DOHH2 (cell line): ENCODE results near the gene OR56B1.
"Not testable (repeated sequence)": the region's sequence is repeated elsewhere in the genome, so short reads cannot be mapped to it uniquely, and the experiment has no call there.

Experiments used
- H3F3A ChIP-seq: fragments of 200-600 bp; sonication (generic), shearing (Covaris generic); 2 replicates; pipeline ENCODE4 v1.6.0; 2016; ENCODE audit warnings: antibody characterized with exemption, mild to moderate bottlenecking; ENCODE audit not compliant: control insufficient read depth, insufficient read depth
- H3K27ac ChIP-seq: fragments of 200-600 bp; sonication (generic); 2 replicates; pipeline ENCODE4 v1.5.1; 2014; ENCODE audit warnings: low read depth, mild to moderate bottlenecking, low read length, moderate library complexity
- H3K27me3 ChIP-seq: fragments of 200-600 bp; sonication (generic); 2 replicates; pipeline ENCODE4 v1.6.1; 2014; ENCODE audit warnings: mild to moderate bottlenecking, low read length, mixed read lengths; ENCODE audit not compliant: control insufficient read depth
- H3K36me3 ChIP-seq: fragments of 200-600 bp; sonication (generic); 2 replicates; pipeline ENCODE4 v1.6.1; 2014; ENCODE audit warnings: mild to moderate bottlenecking, low read length, moderate library complexity, mixed read lengths; ENCODE audit not compliant: control insufficient read depth
- H3K4me1 ChIP-seq: fragments of 200-600 bp; sonication (generic); 2 replicates; pipeline ENCODE4 v1.6.1; 2014; ENCODE audit warnings: mild to moderate bottlenecking, low read length, mixed read lengths; ENCODE audit not compliant: control insufficient read depth
- H3K4me2 ChIP-seq: fragments of 200-600 bp; sonication (generic); 2 replicates; pipeline ENCODE4 v1.6.0; 2014; ENCODE audit warnings: mild to moderate bottlenecking, low read length, moderate library complexity
- H3K4me3 ChIP-seq: fragments of 200-600 bp; sonication (generic); 2 replicates; pipeline ENCODE4 v1.5.1; 2014; ENCODE audit warnings: mild to moderate bottlenecking, low read length, mixed read lengths
- H3K79me2 ChIP-seq: fragments of 200-600 bp; sonication (generic); 2 replicates; pipeline ENCODE4 v1.6.1; 2014; ENCODE audit warnings: mild to moderate bottlenecking, low read length, mixed read lengths; ENCODE audit not compliant: control insufficient read depth
- H3K9me2 ChIP-seq: fragments of 200-600 bp; sonication (generic); replicated peaks from 2 replicates; pipeline ENCODE4 v1.6.1; 2014; ENCODE audit warnings: mild to moderate bottlenecking, low read length, mixed read lengths; ENCODE audit not compliant: control insufficient read depth
- H3K9me3 ChIP-seq: fragments of 200-600 bp; sonication (generic); 2 replicates; pipeline ENCODE4 v1.6.1; 2014; ENCODE audit warnings: antibody characterized with exemption, low read length, mixed read lengths; ENCODE audit not compliant: control insufficient read depth, insufficient read depth
- H4K20me1 ChIP-seq: fragments of 200-600 bp; sonication (generic); 2 replicates; pipeline ENCODE4 v1.6.0; 2014; ENCODE audit warnings: low read depth, mild to moderate bottlenecking, antibody characterized with exemption, low read length, moderate library complexity; ENCODE audit not compliant: control insufficient read depth, insufficient read depth
- CTCF ChIP-seq: fragments of 200-600 bp; sonication (generic); IDR thresholded peaks from one replicate; pipeline ENCODE4 v1.5.1; 2014; ENCODE audit warnings: antibody characterized with exemption, mild to moderate bottlenecking, low read depth, low read length; ENCODE audit not compliant: poor library complexity, severe bottlenecking
- EZH2phosphoT487 ChIP-seq: fragments of 200-600 bp; sonication (generic); IDR thresholded peaks from 2 replicates; pipeline ENCODE4 v1.6.1; 2017; ENCODE audit warnings: borderline replicate concordance, mild to moderate bottlenecking, antibody characterized with exemption, low read length, moderate library complexity, mixed read lengths

The OR56B1 gene

GRCh38 chr11:5705688-5706087 is 30.6 kb upstream of the OR56B1 start:
- H3K36me3 ChIP-seq = peaks cover 30% of the 10 kb centered on the region
- H3K27ac ChIP-seq = no peak overlapping the region
- H3K4me3 ChIP-seq = no peak overlapping the region
- H3K27me3 ChIP-seq = no peaks in the 10 kb centered on the region
- no peaks in the 10 kb centered on the region for H3F3A ChIP-seq
- H3K9me2 ChIP-seq = no peaks in the 10 kb centered on the region
- H3K4me1 ChIP-seq = peaks cover 6% of the 10 kb centered on the region
- no peak overlapping the region for H3K4me2 ChIP-seq
- H3K79me2 ChIP-seq = no peaks in the 10 kb centered on the region
- H4K20me1 ChIP-seq = no peaks in the 10 kb centered on the region
- H3K9me3 ChIP-seq = no peaks in the 10 kb centered on the region
- TF ChIP-seq CTCF (no peak), EZH2phosphoT487 (no peak)

- H3K36me3 ChIP-seq = peaks cover 6% of the 10 kb centered on the region; the same call in 1 of the 2 replicates
- no peaks in the 10 kb centered on the region for H3F3A ChIP-seq
- no peak overlapping the region for H3K4me3 ChIP-seq
- H3K27me3 ChIP-seq = no peaks in the 10 kb centered on the region
- H4K20me1 ChIP-seq = no peaks in the 10 kb centered on the region
- no peaks in the 10 kb centered on the region for H3K9me3 ChIP-seq
- no peaks in the 10 kb centered on the region for H3K79me2 ChIP-seq
- H3K4me1 ChIP-seq = no peaks in the 10 kb centered on the region
- no peaks in the 10 kb centered on the region for H3K9me2 ChIP-seq
- no peak overlapping the region for H3K4me2 ChIP-seq
- no peak overlapping the region for H3K27ac ChIP-seq
- peak; percentile 46 for TF ChIP-seq CTCF
- no peak for TF ChIP-seq EZH2phosphoT487
These were observed 23.7 kb upstream of the OR56B1 start for GRCh38 chr11:5712507-5712906.

- no peaks in the 10 kb centered on the region for H3K9me2 ChIP-seq
- H3K27me3 ChIP-seq = no peaks in the 10 kb centered on the region
- no peaks in the 10 kb centered on the region for H3K9me3 ChIP-seq
- no peak overlapping the region for H3K4me2 ChIP-seq
- H3K27ac ChIP-seq = no peak overlapping the region
- no peaks in the 10 kb centered on the region for H3K79me2 ChIP-seq
- TF ChIP-seq CTCF (no peak), EZH2phosphoT487 (no peak)
- no peaks in the 10 kb centered on the region for H3F3A ChIP-seq
- no peaks in the 10 kb centered on the region for H3K4me1 ChIP-seq
- peaks cover 6% of the 10 kb centered on the region; the same call in 1 of the 2 replicates for H3K36me3 ChIP-seq
- no peak overlapping the region for H3K4me3 ChIP-seq
- no peaks in the 10 kb centered on the region for H4K20me1 ChIP-seq
These were observed 22.6 kb upstream of the OR56B1 start for GRCh38 chr11:5713695-5714094.

GRCh38 chr11:5716518-5716917 is 19.7 kb upstream of the OR56B1 start:
- H3K27ac ChIP-seq, H3K4me1 ChIP-seq, H3K9me2 ChIP-seq, H3F3A ChIP-seq, H3K4me3 ChIP-seq, H3K36me3 ChIP-seq, H3K9me3 ChIP-seq, H4K20me1 ChIP-seq, H3K79me2 ChIP-seq, H3K27me3 ChIP-seq, H3K4me2 ChIP-seq: not testable (repeated sequence)
